CD14-positive monocyte (primary cell): ENCODE measurements around the gene NPW. TPM values are rescaled to one million over a fixed set of nuclear protein-coding genes. Genes with fewer than 3 reads are reported as not detected.
A peak's percentile ranks its signal among the peaks of the same experiment; 100 is the strongest.

Source experiments
- DNase-seq, 3 donors: peaks; one replicate each; pipeline ENCODE4 v3.0.0-alpha.2; 2011 to 2022
- H2AFZ ChIP-seq: 2 replicates; pipeline ENCODE4 v1.6.0; 2012; ENCODE audit warnings: mild to moderate bottlenecking, low read depth, low read length, inconsistent platforms; ENCODE audit not compliant: insufficient read depth, poor library complexity, severe bottlenecking
- H3K27ac ChIP-seq, 2 donors: 1 replicate in 1 of 2; 2 replicates in 1 of 2; pipeline ENCODE4 v1.5.1; 2012 to 2013; ENCODE audit warnings: low read length in 2 of 2, control low read depth in 1 of 2, inconsistent platforms in 1 of 2, low read depth in 1 of 2, mild to moderate bottlenecking in 1 of 2
- H3K27me3 ChIP-seq, 2 donors: one replicate each; pipeline versions ENCODE4 v1.6.0 to v1.6.1; 2011 to 2013; ENCODE audit warnings: low read length in 2 of 2; ENCODE audit not compliant: control insufficient read depth in 2 of 2, insufficient read depth in 2 of 2
- H3K36me3 ChIP-seq, 2 donors: replicated peaks in 1 of 2; 1 replicate in 1 of 2; 2 replicates in 1 of 2; pipeline versions ENCODE4 v1.5.1 to v1.6.1; 2012 to 2013; ENCODE audit warnings: low read length in 2 of 2, control low read depth in 1 of 2, inconsistent platforms in 1 of 2, mild to moderate bottlenecking in 1 of 2; ENCODE audit not compliant: insufficient read depth in 2 of 2, control insufficient read depth in 1 of 2
- H3K4me1 ChIP-seq, 2 donors: 1 replicate in 1 of 2; 2 replicates in 1 of 2; pipeline versions ENCODE4 v1.5.1 to v1.6.1; 2012 to 2013; ENCODE audit warnings: low read length in 2 of 2, control low read depth in 1 of 2, inconsistent platforms in 1 of 2, mild to moderate bottlenecking in 1 of 2, moderate library complexity in 1 of 2; ENCODE audit not compliant: insufficient read depth in 2 of 2, control insufficient read depth in 1 of 2
- H3K4me2 ChIP-seq: replicated peaks from 2 replicates; pipeline ENCODE3; 2012; ENCODE audit warnings: low read length, moderate library complexity, mild to moderate bottlenecking; ENCODE audit not compliant: poor library complexity, severe bottlenecking; ENCODE audit errors: extremely low read depth
- H3K4me3 ChIP-seq, 3 experiments: fragments of 200-600 bp in 1 of 3; sonication (generic) in 1 of 3; replicated peaks in 1 of 3; 1 replicate in 2 of 3; 2 replicates in 1 of 3; pipeline ENCODE4 v1.5.1; 2011 to 2013; ENCODE audit warnings: low read length in 3 of 3, mild to moderate bottlenecking in 3 of 3, control low read depth in 2 of 3, low read depth in 2 of 3, inconsistent platforms in 1 of 3, moderate library complexity in 1 of 3
- H3K79me2 ChIP-seq: 2 replicates; pipeline ENCODE4 v1.6.0; 2012; ENCODE audit warnings: mild to moderate bottlenecking, control low read depth, inconsistent platforms, low read length, moderate library complexity; ENCODE audit not compliant: insufficient read depth
- H3K9ac ChIP-seq: 2 replicates; pipeline ENCODE4 v1.6.0; 2017; ENCODE audit warnings: low read length, mild to moderate bottlenecking; ENCODE audit not compliant: insufficient read depth, poor library complexity, severe bottlenecking
- H3K9me3 ChIP-seq, 2 donors: replicated peaks in 1 of 2; 1 replicate in 1 of 2; 2 replicates in 1 of 2; pipeline versions ENCODE4 v1.5.1 to v1.6.1; 2012 to 2013; ENCODE audit warnings: low read length in 2 of 2, control low read depth in 1 of 2; ENCODE audit not compliant: control insufficient read depth in 1 of 2, insufficient read depth in 1 of 2
- H4K20me1 ChIP-seq: 2 replicates; pipeline ENCODE4 v1.6.0; 2012; ENCODE audit warnings: mild to moderate bottlenecking, low read length, control low read depth, moderate library complexity; ENCODE audit not compliant: insufficient read depth
- H3K27ac Mint-ChIP-seq, 7 donors: one replicate each; pipeline ENCODE4 v1.8.0; 2020; ENCODE audit warnings: mild to moderate bottlenecking in 7 of 7, mixed read lengths in 7 of 7, moderate library complexity in 6 of 7, inconsistent platforms in 2 of 7
- H3K27me3 Mint-ChIP-seq, 3 donors: one replicate each; pipeline ENCODE4 v1.8.0; 2021 to 2022; ENCODE audit warnings: low read depth in 3 of 3, mild to moderate bottlenecking in 3 of 3, mixed read lengths in 3 of 3, moderate library complexity in 3 of 3, inconsistent platforms in 1 of 3
- H3K36me3 Mint-ChIP-seq, 2 donors: one replicate each; pipeline ENCODE4 v1.8.0; 2020; ENCODE audit warnings: mixed read lengths in 2 of 2, inconsistent platforms in 1 of 2, mild to moderate bottlenecking in 1 of 2
- H3K4me1 Mint-ChIP-seq: one replicate; pipeline ENCODE4 v1.8.0; 2020; ENCODE audit warnings: mild to moderate bottlenecking, mixed read lengths
- H3K4me3 Mint-ChIP-seq, 2 donors: one replicate each; pipeline ENCODE4 v1.8.0; 2020; ENCODE audit warnings: mild to moderate bottlenecking in 2 of 2, mixed read lengths in 2 of 2, moderate library complexity in 1 of 2
- H3K9me3 Mint-ChIP-seq, 7 donors: one replicate each; pipeline ENCODE4 v1.8.0; 2020 to 2022; ENCODE audit warnings: mixed read lengths in 7 of 7, mild to moderate bottlenecking in 6 of 7, moderate library complexity in 6 of 7, inconsistent platforms in 2 of 7
- WGBS: methylation state at CpG from one replicate; pipeline ENCODE4 v1.1.5; 2013; ENCODE audit warnings: missing lambda C conversion rate; ENCODE audit not compliant: insufficient coverage; 5-methylcytosine and 5-hydroxymethylcytosine counted together
- intact Hi-C, 2 donors: fragments of 100-400 bp; cut with micrococcal nuclease; formaldehyde crosslinking; loops; one replicate each; pipeline versions ENCODE4 v1.15.0 to v1.15.1; 2023
- polyA plus RNA-seq, 3 donors: library from polyadenylated mRNA; depleted of rRNA in 1 of 3; unstranded in 2 of 3; stranded (reverse) in 1 of 3; fragments of 300-500 nt in 2 of 3; fragments of >200 nt in 1 of 3; fragmentation: Illumina TruSeq in 2 of 3; gene quantifications; 1 replicate in 2 of 3; 2 replicates in 1 of 3; pipeline ENCODE4 v1.2.3, GENCODE V29; 2012 to 2021
- TF ChIP-seq, protein P1 (sequence below): fragments of 200-600 bp; IDR thresholded peaks from one replicate; pipeline ENCODE4 v1.8.0; 2022; ENCODE audit warnings: antibody characterized with exemption, mild to moderate bottlenecking

The NPW gene
- polyA plus RNA-seq, 3 donors: not detected

DNA sequence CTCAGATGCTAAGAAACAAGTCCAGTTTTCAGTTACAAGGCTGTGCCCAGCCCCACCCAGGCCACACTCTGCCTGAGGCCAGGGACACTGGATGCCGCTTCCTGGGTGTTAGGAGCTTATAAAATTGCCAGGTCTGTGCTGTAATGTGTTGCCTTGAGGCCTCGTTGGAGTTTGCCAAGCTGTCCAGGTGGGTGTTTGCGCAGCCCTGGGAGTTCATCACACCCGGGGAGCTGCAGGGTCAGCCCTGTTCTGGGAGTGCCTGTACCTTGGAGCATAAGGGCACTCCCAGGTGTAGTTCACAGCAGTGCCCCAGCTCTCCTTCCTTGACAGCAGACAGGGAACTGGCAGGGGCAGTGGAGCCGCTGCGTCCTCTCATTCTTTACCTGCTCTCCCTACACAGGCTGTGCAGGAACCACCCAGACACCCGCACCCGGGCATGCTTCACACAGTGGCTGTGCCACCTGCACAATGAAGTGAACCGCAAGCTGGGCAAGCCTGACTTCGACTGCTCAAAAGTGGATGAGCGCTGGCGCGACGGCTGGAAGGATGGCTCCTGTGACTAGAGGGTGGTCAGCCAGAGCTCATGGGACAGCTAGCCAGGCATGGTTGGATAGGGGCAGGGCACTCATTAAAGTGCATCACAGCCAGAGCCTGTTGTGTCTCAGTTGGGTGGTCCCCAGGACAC lies 34.0 kb upstream of the NPW start:
- Histone ChIP-seq H3K27ac (no peak overlapping the region), H3K27me3 (peaks cover 32 to 49% of the 10 kb centered on the region in 2 donors), H3K36me3 (peaks cover 12 to 18% of the 10 kb centered on the region in 2 donors), H3K4me3 (peak overlapping the region in 1 of 3 experiments; percentile 87), H3K9ac (no peak overlapping the region), H2AFZ (no peak overlapping the region), H3K79me2 (no peaks in the 10 kb centered on the region), H3K9me3 (peaks cover 2 to 24% of the 10 kb centered on the region in 2 donors), H4K20me1 (peaks cover 4% of the 10 kb centered on the region), H3K4me2 (peak overlapping the region; percentile 99), H3K4me1 (peaks cover 25 to 32% of the 10 kb centered on the region in 2 donors)
- Mint-ChIP-seq H3K27me3 (peaks cover 50 to 62% (median 53%) of the 10 kb centered on the region in 3 donors), H3K27ac (no peak overlapping the region), H3K4me1 (peaks cover 22% of the 10 kb centered on the region), H3K36me3 (peaks cover 30 to 35% of the 10 kb centered on the region in 2 donors), H3K9me3 (peaks cover 0 to 22% (median 10%) of the 10 kb centered on the region in 7 donors), H3K4me3 (peak overlapping the region in 1 of 2 donors; percentile 75)
- WGBS: 100% methylated on average over 14 of the region's 14 CpGs
- no peak for DNase-seq
- intact Hi-C loops: no loop called here
- TF ChIP-seq, protein P1, sequence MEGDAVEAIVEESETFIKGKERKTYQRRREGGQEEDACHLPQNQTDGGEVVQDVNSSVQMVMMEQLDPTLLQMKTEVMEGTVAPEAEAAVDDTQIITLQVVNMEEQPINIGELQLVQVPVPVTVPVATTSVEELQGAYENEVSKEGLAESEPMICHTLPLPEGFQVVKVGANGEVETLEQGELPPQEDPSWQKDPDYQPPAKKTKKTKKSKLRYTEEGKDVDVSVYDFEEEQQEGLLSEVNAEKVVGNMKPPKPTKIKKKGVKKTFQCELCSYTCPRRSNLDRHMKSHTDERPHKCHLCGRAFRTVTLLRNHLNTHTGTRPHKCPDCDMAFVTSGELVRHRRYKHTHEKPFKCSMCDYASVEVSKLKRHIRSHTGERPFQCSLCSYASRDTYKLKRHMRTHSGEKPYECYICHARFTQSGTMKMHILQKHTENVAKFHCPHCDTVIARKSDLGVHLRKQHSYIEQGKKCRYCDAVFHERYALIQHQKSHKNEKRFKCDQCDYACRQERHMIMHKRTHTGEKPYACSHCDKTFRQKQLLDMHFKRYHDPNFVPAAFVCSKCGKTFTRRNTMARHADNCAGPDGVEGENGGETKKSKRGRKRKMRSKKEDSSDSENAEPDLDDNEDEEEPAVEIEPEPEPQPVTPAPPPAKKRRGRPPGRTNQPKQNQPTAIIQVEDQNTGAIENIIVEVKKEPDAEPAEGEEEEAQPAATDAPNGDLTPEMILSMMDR: no peak

DNA sequence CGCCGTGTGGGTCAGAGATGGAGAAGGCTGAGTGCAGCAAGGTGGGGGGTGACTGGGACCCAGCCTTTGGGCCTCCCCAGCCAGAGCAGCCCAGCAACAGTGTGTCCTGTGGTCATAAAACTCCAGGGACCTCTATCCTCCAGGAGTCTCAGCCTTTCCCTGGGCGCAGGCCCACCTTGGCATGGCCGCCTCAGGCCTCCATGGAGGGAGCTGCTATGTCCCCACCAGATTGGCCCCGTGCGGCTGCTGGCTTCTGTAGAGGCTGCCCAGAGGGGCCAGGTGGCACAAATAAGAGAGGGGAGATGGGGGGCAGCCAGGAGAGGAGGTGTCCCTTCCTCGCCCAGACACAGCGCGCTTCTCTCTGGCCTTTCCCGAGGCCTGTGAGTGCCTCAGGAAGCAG lies 32.4 kb upstream of the NPW start:
- peaks cover 38 to 46% of the 10 kb centered on the region in 2 donors for H3K4me1 ChIP-seq
- peaks cover 7% of the 10 kb centered on the region for H4K20me1 ChIP-seq
- H3K79me2 ChIP-seq: no peaks in the 10 kb centered on the region
- WGBS: 96% methylated on average over 5 of the region's 10 CpGs
- no peak overlapping the region for H3K27ac ChIP-seq
- peaks cover 12 to 18% of the 10 kb centered on the region in 2 donors for H3K36me3 ChIP-seq
- peaks cover 46 to 60% (median 48%) of the 10 kb centered on the region in 3 donors for H3K27me3 Mint-ChIP-seq
- peaks cover 31% of the 10 kb centered on the region for H3K4me1 Mint-ChIP-seq
- no peak overlapping the region for H2AFZ ChIP-seq
- H3K9me3 ChIP-seq: peaks cover 2 to 12% of the 10 kb centered on the region in 2 donors
- H3K4me2 ChIP-seq: no peak overlapping the region
- TF ChIP-seq, protein P1: no peak
- peaks cover 0 to 25% (median 14%) of the 10 kb centered on the region in 7 donors for H3K9me3 Mint-ChIP-seq
- no peak overlapping the region for H3K4me3 ChIP-seq
- H3K27me3 ChIP-seq: peaks cover 24 to 44% of the 10 kb centered on the region in 2 donors
- no peak for DNase-seq
- H3K9ac ChIP-seq: no peak overlapping the region
- H3K27ac Mint-ChIP-seq: no peak overlapping the region
- H3K36me3 Mint-ChIP-seq: peaks cover 30 to 35% of the 10 kb centered on the region in 2 donors
- H3K4me3 Mint-ChIP-seq: no peak overlapping the region
- intact Hi-C loops: no loop called here
